ENCODE data around the gene LPO. TPM values are rescaled to one million over a fixed set of nuclear protein-coding genes. Genes with fewer than 3 reads are reported as not detected.

LPO gene
- total and polyA plus RNA-seq, 7 donors: 0.01 TPM; not detected in 6

- Histone ChIP-seq H3K4me3 (no peak overlapping the region), H3K27me3 (ENCODE audit: insufficient read depth in 3 of 3, low read length in 2 of 3) (peaks cover 0 to 16% (median 3%) of the 10 kb centered on the region in 3 donors), H3K27ac (no peak overlapping the region), H3K9me3 (no peaks in the 10 kb centered on the region), H3K36me3 (ENCODE audit: insufficient read depth in 1 of 2, low read depth in 1 of 2) (no peaks in the 10 kb centered on the region), H3K4me1 (no peaks in the 10 kb centered on the region)
- WGBS, 3 donors: 77 to 82% (median 78%) methylated on average over 5 of the region's 5 CpGs
- TF ChIP-seq, protein P1, sequence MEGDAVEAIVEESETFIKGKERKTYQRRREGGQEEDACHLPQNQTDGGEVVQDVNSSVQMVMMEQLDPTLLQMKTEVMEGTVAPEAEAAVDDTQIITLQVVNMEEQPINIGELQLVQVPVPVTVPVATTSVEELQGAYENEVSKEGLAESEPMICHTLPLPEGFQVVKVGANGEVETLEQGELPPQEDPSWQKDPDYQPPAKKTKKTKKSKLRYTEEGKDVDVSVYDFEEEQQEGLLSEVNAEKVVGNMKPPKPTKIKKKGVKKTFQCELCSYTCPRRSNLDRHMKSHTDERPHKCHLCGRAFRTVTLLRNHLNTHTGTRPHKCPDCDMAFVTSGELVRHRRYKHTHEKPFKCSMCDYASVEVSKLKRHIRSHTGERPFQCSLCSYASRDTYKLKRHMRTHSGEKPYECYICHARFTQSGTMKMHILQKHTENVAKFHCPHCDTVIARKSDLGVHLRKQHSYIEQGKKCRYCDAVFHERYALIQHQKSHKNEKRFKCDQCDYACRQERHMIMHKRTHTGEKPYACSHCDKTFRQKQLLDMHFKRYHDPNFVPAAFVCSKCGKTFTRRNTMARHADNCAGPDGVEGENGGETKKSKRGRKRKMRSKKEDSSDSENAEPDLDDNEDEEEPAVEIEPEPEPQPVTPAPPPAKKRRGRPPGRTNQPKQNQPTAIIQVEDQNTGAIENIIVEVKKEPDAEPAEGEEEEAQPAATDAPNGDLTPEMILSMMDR (IDR thresholded peaks at IDR 0.05): no peak
- intact Hi-C loops (cut with DNase I): no loop called here
- no peak for ATAC-seq
- no peak for DNase-seq
These were observed 38.9 kb downstream of the LPO start for GRCh38 chr17:58277107-58277801.

- no peaks in the 10 kb centered on the region for H3K9me3 ChIP-seq
- no peak overlapping the region for H3K4me3 ChIP-seq
- no peak overlapping the region for H3K27ac ChIP-seq
- no peaks in the 10 kb centered on the region for H3K36me3 ChIP-seq (ENCODE audit: insufficient read depth in 1 of 2, low read depth in 1 of 2)
- H3K4me1 ChIP-seq: no peaks in the 10 kb centered on the region
- WGBS, 3 donors: 88 to 92% (median 88%) methylated on average over 33 to 36 of the region's 36 CpGs
- TF ChIP-seq, protein P1 (IDR thresholded peaks at IDR 0.05): no peak
- peaks cover 0 to 16% (median 3%) of the 10 kb centered on the region in 3 donors for H3K27me3 ChIP-seq (ENCODE audit: insufficient read depth in 3 of 3, low read length in 2 of 3)
- intact Hi-C loops (cut with DNase I): no loop called here
- ATAC-seq: no peak
- DNase-seq: no peak
These were observed 39.6 kb downstream of the LPO start for GRCh38 chr17:58277802-58278595.

DNA sequence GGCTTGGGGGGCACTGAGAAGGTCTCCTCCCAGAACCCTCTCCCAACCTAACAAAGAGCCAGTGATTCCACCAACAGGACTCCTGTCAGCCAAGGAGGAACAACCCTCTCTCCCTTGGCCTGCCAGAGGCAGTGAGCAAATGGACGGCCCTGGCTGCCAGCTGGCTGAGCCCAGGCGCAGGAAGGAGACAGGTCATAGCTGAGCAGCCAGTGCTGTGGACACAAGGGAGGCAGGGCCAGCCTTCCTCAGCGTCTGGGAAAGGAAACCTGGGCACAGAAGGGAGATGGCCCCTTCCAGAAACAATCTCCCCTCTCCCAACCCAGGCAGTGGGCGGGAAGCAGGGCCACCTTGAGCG, 40.3 kb downstream of the LPO start:
- no peaks in the 10 kb centered on the region for H3K4me1 ChIP-seq
- ATAC-seq: peak; percentile 61 to 87 (median 70)
- 2 to 12% (median 12%) methylated on average over 4 to 5 of the region's 5 CpGs for WGBS, 3 donors
- H3K36me3 ChIP-seq (ENCODE audit: insufficient read depth in 1 of 2, low read depth in 1 of 2): no peaks in the 10 kb centered on the region
- peaks cover 0 to 16% (median 3%) of the 10 kb centered on the region in 3 donors for H3K27me3 ChIP-seq (ENCODE audit: insufficient read depth in 3 of 3, low read length in 2 of 3)
- peak overlapping the region; percentile 60 for H3K4me3 ChIP-seq
- peak overlapping the region; percentile 9 for H3K27ac ChIP-seq
- H3K9me3 ChIP-seq: no peaks in the 10 kb centered on the region
- TF ChIP-seq, protein P1 (IDR thresholded peaks at IDR 0.05): no peak
- DNase-seq: peak; percentile 65 to 83
- intact Hi-C loops (cut with DNase I): no loop called here

DNA sequence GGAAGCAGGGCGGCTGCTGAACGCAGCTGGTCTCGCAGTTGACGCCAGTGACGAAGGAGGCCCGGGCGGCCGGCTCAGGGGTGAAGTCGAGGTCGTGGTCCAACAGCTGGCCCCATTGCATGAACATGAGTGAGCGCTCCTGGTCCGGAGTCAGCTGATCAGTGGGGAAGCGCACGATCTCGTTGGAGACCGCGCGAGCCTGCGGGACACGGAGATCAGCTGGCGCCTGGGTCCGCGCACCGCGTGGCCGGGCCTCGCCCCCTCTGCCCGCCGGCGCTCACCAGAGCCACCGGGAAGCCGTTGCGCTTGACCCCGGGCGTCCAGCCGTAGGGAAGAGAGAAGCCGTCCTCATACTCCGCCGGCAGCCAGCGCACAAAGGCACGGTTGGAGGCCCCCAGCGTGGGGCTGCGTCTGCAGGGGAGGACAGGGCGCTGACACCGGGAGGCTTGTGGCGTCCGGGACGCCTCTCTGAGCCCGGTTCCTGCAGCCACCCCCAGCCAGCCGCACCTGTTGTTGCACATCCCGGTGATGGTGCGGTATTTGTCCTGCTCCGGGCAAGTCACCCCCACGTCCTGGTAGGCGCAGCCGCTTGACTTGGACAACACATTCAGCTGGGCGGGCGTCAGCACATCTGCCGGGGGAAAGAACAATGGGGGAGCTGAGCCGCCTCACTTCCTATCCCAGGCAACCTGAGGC, 40.8 kb downstream of the LPO start:
- ATAC-seq: peak; percentile 87 to 95 (median 92)
- peak; percentile 70 to 84 for DNase-seq
- intact Hi-C loops (cut with DNase I): no loop called here
- Histone ChIP-seq H3K36me3 (ENCODE audit: insufficient read depth in 1 of 2, low read depth in 1 of 2) (no peaks in the 10 kb centered on the region), H3K27me3 (ENCODE audit: insufficient read depth in 3 of 3, low read length in 2 of 3) (peaks cover 0 to 16% (median 3%) of the 10 kb centered on the region in 3 donors), H3K27ac (peak overlapping the region; percentile 9), H3K4me1 (no peaks in the 10 kb centered on the region), H3K4me3 (peak overlapping the region; percentile 60), H3K9me3 (no peaks in the 10 kb centered on the region)
- 6 to 17% (median 8%) methylated on average over 45 to 60 of the region's 60 CpGs for WGBS, 3 donors
- TF ChIP-seq, protein P1 (IDR thresholded peaks at IDR 0.05): no peak

Data from psoas muscle (tissue), 8 donors.